B cell (primary cell): Measurements from ENCODE around the gene FOLR3. TPM values are rescaled to one million over a fixed set of nuclear protein-coding genes. Genes with fewer than 3 reads are reported as not detected.
"Not testable (repeated sequence)": the region's sequence is repeated elsewhere in the genome, so short reads cannot be mapped to it uniquely, and the experiment has no call there.

Source experiments
- ATAC-seq: fragments of 200-7000 bp; cut with Tn5 transposase; one replicate; pipeline ENCODE4 v1.10.0; 2021; ENCODE audit warnings: low read depth, mild to moderate bottlenecking, moderate number of reproducible peaks, moderate library complexity
- CTCF ChIA-PET: fragments of 350-600 bp; sonication (Branson Sonifier 250); formaldehyde crosslinking; loops from one replicate; lab custom pipeline; 2021; ENCODE audit warnings: antibody characterized with exemption, inconsistent platforms; lab: Charles Lee
- POLR2A ChIA-PET: fragments of 350-600 bp; sonication (Branson Sonifier 250); formaldehyde crosslinking; loops from one replicate; lab custom pipeline; 2021; ENCODE audit warnings: antibody characterized with exemption; lab: Charles Lee
- DNase-seq: peaks from one replicate; pipeline ENCODE4 v3.0.0; 2013
- H2AFZ ChIP-seq: 2 replicates; pipeline ENCODE4 v1.6.1; 2012; ENCODE audit warnings: mild to moderate bottlenecking, low read depth, low read length; ENCODE audit not compliant: insufficient read depth, poor library complexity, severe bottlenecking
- H3K27ac ChIP-seq, 2 donors: 1 replicate in 1 of 2; 2 replicates in 1 of 2; pipeline ENCODE4 v1.5.1; 2012 to 2013; ENCODE audit warnings: low read length in 2 of 2, mild to moderate bottlenecking in 2 of 2, moderate library complexity in 1 of 2
- H3K27me3 ChIP-seq, 4 experiments: fragments of 200-600 bp in 1 of 4; sonication (generic) in 1 of 4; replicated peaks in 1 of 4; 1 replicate in 2 of 4; 2 replicates in 2 of 4; pipeline versions ENCODE4 v1.6.1 to v1.7.0; 2013 to 2016; ENCODE audit warnings: low read length in 3 of 4, mild to moderate bottlenecking in 2 of 4, mixed read lengths in 1 of 4, moderate library complexity in 1 of 4; ENCODE audit not compliant: insufficient read depth in 4 of 4, control insufficient read depth in 3 of 4; ENCODE audit errors: control extremely low read depth in 1 of 4
- H3K36me3 ChIP-seq, 2 experiments: replicated peaks in 1 of 2; 1 replicate in 1 of 2; 2 replicates in 1 of 2; pipeline versions ENCODE4 v1.6.1 to v1.7.1; 2013; ENCODE audit warnings: low read length in 1 of 2; ENCODE audit not compliant: insufficient read depth in 2 of 2, control insufficient read depth in 1 of 2; ENCODE audit errors: control extremely low read depth in 1 of 2, extremely low read depth in 1 of 2
- H3K4me1 ChIP-seq, 2 donors: fragments of 200-600 bp in 1 of 2; sonication (generic) in 1 of 2; 1 replicate in 1 of 2; 2 replicates in 1 of 2; pipeline versions ENCODE4 v1.5.1 to v1.6.1; 2013 to 2017; ENCODE audit warnings: low read length in 2 of 2; ENCODE audit not compliant: control insufficient read depth in 2 of 2, insufficient read depth in 2 of 2
- H3K4me2 ChIP-seq: replicated peaks from 2 replicates; pipeline ENCODE3; 2012; ENCODE audit warnings: mild to moderate bottlenecking, low read depth, low read length; ENCODE audit not compliant: poor library complexity, severe bottlenecking
- H3K4me3 ChIP-seq, 5 experiments: fragments of 200-600 bp in 1 of 5; sonication (generic) in 1 of 5; 1 replicate in 3 of 5; 2 replicates in 2 of 5; pipeline versions ENCODE4 v1.5.1 to v1.7.0; 2011 to 2016; ENCODE audit warnings: low read length in 4 of 5, mild to moderate bottlenecking in 4 of 5, low read depth in 2 of 5, control low read depth in 1 of 5, moderate library complexity in 1 of 5; ENCODE audit not compliant: insufficient read depth in 1 of 5; ENCODE audit errors: control extremely low read depth in 1 of 5, extremely low read depth in 1 of 5
- H3K79me2 ChIP-seq: fragments of 200-600 bp; sonication (generic); one replicate; pipeline ENCODE4 v1.6.0; 2016; ENCODE audit warnings: low read length; ENCODE audit not compliant: control insufficient read depth, insufficient read depth
- H3K9ac ChIP-seq: fragments of 200-600 bp; sonication (generic); 2 replicates; pipeline ENCODE4 v1.6.1; 2017; ENCODE audit warnings: mild to moderate bottlenecking, low read length, moderate library complexity
- H3K9me3 ChIP-seq, 3 donors: one replicate each; pipeline versions ENCODE4 v1.6.1 to v1.7.1; 2013; ENCODE audit warnings: low read length in 2 of 3; ENCODE audit not compliant: control insufficient read depth in 2 of 3, insufficient read depth in 1 of 3; ENCODE audit errors: control extremely low read depth in 1 of 3
- H4K20me1 ChIP-seq: 2 replicates; pipeline ENCODE4 v1.6.0; 2012; ENCODE audit warnings: mild to moderate bottlenecking, low read length; ENCODE audit not compliant: insufficient read depth, control insufficient read depth, poor library complexity, severe bottlenecking
- H3K27ac Mint-ChIP-seq: one replicate; pipeline ENCODE4 v1.8.0; 2021; ENCODE audit warnings: mixed read lengths
- H3K27me3 Mint-ChIP-seq: one replicate; pipeline ENCODE4 v1.8.0; 2021; ENCODE audit warnings: mixed read lengths
- H3K4me1 Mint-ChIP-seq: one replicate; pipeline ENCODE4 v1.8.0; 2021; ENCODE audit warnings: mixed read lengths
- H3K4me3 Mint-ChIP-seq: one replicate; pipeline ENCODE4 v1.8.0; 2021; ENCODE audit warnings: mixed read lengths
- H3K9me3 Mint-ChIP-seq: one replicate; pipeline ENCODE4 v1.8.0; 2022; ENCODE audit warnings: mixed read lengths; ENCODE audit not compliant: insufficient read depth
- CTCF ChIP-seq: fragments of 200-600 bp; IDR thresholded peaks from one replicate; pipeline ENCODE4 v1.8.0; 2022; ENCODE audit warnings: antibody characterized with exemption, mild to moderate bottlenecking
- EZH2 ChIP-seq: IDR thresholded peaks from 2 replicates; pipeline ENCODE4 v1.6.1; 2012; ENCODE audit warnings: borderline replicate concordance, low read depth, mild to moderate bottlenecking, moderate library complexity, low read length; ENCODE audit not compliant: insufficient read depth, poor library complexity, severe bottlenecking
- WGBS: methylation state at CpG from one replicate; pipeline ENCODE4 v1.1.5; 2013; ENCODE audit warnings: missing lambda C conversion rate; ENCODE audit not compliant: insufficient coverage; 5-methylcytosine and 5-hydroxymethylcytosine counted together
- intact Hi-C: fragments of 100-400 bp; cut with micrococcal nuclease; formaldehyde crosslinking; loops from one replicate; pipeline ENCODE4 v1.10.0; 2022
- polyA plus RNA-seq: library from polyadenylated mRNA; depleted of rRNA; stranded (reverse); fragments of >200 nt; gene quantifications from 2 replicates; pipeline ENCODE4 v1.2.3, GENCODE V29; 2012
- total RNA-seq, 2 donors: library from RNA; stranded (reverse); fragments of 120-200 nt in 1 of 2; gene quantifications; 1 replicate in 1 of 2; 2 replicates in 1 of 2; pipeline versions ENCODE4 v1.2.3 to v1.2.4, GENCODE V29; 2013 to 2022

FOLR3 gene
- total and polyA plus RNA-seq, 2 donors (not counting 1 experiment from before 2014, with no cell fraction given), result 0.10 TPM; not detected in 1

- H3K79me2 ChIP-seq, H3K27ac Mint-ChIP-seq, H3K4me1 Mint-ChIP-seq, H3K36me3 ChIP-seq, H3K4me3 Mint-ChIP-seq, H3K9me3 ChIP-seq, ATAC-seq, POLR2A ChIA-PET, H3K27me3 ChIP-seq, H3K4me2 ChIP-seq, H2AFZ ChIP-seq, H3K4me1 ChIP-seq, CTCF ChIA-PET, H3K9ac ChIP-seq, H4K20me1 ChIP-seq, H3K4me3 ChIP-seq, intact Hi-C loops, H3K9me3 Mint-ChIP-seq, H3K27ac ChIP-seq, DNase-seq: not testable (repeated sequence)
- H3K27me3 Mint-ChIP-seq, result peaks cover 12% of the 10 kb centered on the region
- 93% methylated on average over 3 of the region's 4 CpGs for WGBS
Observed at GRCh38 chr11:72172043-72172442, 36.5 kb downstream of the FOLR3 start.

GRCh38 chr11:72173291-72173690 is 37.8 kb downstream of the FOLR3 start:
- Histone ChIP-seq H4K20me1 (no peaks in the 10 kb centered on the region), H3K36me3 (no peaks in the 10 kb centered on the region), H3K4me3 (no peak overlapping the region), H3K27me3 (peaks cover 0 to 12% (median 0%) of the 10 kb centered on the region in 4 experiments), H3K9me3 (no peaks in the 10 kb centered on the region), H3K27ac (no peak overlapping the region), H3K9ac (no peak overlapping the region), H2AFZ (no peak overlapping the region), H3K4me1 (no peaks in the 10 kb centered on the region), H3K79me2 (no peaks in the 10 kb centered on the region), H3K4me2 (no peak overlapping the region)
- Mint-ChIP-seq H3K4me1 (no peaks in the 10 kb centered on the region), H3K27me3 (peaks cover 16% of the 10 kb centered on the region), H3K9me3 (no peaks in the 10 kb centered on the region), H3K27ac (no peak overlapping the region), H3K4me3 (no peak overlapping the region)
- POLR2A ChIA-PET, result no interaction called here
- DNase-seq (no peak), ATAC-seq (no peak)
- WGBS, result 88% methylated on average over 1 of the region's 3 CpGs
- TF ChIP-seq EZH2 (no peak), CTCF (no peak)
- CTCF ChIA-PET, result no interaction called here
- intact Hi-C loops, result no loop called here
